Measurements from ENCODE around the gene CDC42EP3.

Gene CDC42EP3

DNA sequence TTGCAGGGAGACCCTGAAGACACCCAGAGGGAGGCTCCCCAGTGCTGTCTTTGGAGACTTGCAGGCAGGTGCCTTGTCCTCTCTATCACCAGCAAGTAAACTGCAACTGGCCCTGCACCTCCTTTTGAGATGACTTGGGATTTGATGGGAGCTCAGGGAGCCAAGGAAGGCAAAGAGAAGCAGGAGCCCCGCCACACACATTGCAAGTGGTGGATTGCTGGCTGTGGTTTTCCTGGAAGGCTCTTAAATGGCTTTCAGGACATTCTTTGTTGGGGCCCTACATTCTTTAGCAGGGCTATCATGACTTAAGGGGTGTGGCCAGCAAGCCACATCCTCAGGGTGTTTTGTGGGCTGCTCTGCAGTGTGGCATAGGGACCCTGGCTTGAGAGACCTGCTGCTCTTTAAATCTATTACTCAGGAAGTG is 39.9 kb upstream of the CDC42EP3 start:
- no peak overlapping the region for H3K4me3 ChIP-seq (ENCODE audit: control insufficient read depth, low read depth, low read length)
- TF ChIP-seq, protein P1, sequence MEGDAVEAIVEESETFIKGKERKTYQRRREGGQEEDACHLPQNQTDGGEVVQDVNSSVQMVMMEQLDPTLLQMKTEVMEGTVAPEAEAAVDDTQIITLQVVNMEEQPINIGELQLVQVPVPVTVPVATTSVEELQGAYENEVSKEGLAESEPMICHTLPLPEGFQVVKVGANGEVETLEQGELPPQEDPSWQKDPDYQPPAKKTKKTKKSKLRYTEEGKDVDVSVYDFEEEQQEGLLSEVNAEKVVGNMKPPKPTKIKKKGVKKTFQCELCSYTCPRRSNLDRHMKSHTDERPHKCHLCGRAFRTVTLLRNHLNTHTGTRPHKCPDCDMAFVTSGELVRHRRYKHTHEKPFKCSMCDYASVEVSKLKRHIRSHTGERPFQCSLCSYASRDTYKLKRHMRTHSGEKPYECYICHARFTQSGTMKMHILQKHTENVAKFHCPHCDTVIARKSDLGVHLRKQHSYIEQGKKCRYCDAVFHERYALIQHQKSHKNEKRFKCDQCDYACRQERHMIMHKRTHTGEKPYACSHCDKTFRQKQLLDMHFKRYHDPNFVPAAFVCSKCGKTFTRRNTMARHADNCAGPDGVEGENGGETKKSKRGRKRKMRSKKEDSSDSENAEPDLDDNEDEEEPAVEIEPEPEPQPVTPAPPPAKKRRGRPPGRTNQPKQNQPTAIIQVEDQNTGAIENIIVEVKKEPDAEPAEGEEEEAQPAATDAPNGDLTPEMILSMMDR (IDR thresholded peaks at IDR 0.05; ENCODE audit: control insufficient read depth, insufficient read depth, low read depth, low read length, missing control alignments): no peak
- peak; percentile 86 for DNase-seq (ENCODE audit: low read depth)

DNA sequence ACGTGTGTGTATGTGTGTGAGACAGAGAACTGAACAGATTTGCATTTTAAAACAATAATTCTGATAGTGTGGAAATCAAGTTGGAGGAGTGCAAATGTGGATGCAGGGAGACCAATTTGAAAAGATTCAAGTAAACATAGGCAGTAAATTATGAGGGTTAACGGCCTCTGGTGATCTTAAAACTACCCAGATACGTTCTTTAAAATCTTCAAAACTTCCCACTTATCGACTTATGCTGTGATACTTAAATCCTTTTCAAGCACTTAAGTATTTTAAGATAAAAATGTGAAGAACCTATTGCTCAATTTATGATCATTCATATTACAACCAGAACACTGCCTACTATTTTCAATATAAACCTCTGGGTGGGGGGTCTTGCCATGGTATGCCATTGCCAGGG is 37.7 kb upstream of the CDC42EP3 start:
- H3K4me3 ChIP-seq (ENCODE audit: control insufficient read depth, low read depth, low read length): no peak overlapping the region
- no peak for DNase-seq (ENCODE audit: low read depth)
- TF ChIP-seq, protein P1 (IDR thresholded peaks at IDR 0.05; ENCODE audit: control insufficient read depth, insufficient read depth, low read depth, low read length, missing control alignments): no peak

DNA sequence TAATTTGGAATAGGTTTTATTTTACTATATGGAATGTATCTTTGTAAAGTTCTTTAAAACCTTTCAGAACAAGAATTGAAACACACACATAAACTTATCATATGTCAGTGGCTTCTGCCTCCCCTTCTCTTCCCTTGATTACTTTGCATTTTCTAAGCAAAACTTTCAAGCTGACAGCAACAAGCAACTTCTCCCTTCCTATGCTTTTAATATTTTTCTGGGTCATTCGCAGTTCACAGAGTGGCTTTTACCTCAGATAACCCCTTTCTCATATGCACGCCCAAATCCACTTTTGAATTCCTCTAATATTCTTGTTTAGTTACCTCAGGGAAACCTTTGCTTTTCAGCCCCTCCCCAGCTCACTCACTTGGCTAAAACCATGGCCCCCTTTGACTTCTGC is 36.7 kb upstream of the CDC42EP3 start:
- TF ChIP-seq, protein P1 (IDR thresholded peaks at IDR 0.05; ENCODE audit: control insufficient read depth, insufficient read depth, low read depth, low read length, missing control alignments): no peak
- H3K4me3 ChIP-seq (ENCODE audit: control insufficient read depth, low read depth, low read length): no peak overlapping the region
- DNase-seq (ENCODE audit: low read depth): no peak

DNA sequence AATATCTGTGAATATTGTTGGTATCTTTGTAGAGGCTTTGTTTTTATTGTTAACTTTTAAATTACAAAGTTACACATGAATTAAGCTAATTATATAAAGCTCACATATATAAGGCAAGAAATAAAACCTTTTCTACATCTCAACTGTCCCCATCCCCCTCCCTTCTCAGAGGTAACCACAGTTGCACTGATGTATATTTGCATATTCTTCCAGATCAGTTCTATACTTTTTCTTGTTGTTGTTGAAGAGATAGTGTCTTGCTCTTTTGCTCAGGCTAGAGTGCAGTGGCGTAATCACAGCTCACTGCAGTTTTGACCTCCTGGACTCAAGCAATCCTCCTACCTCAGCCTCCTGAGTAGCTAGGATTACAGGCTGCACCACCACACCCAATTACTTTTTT is 36.0 kb upstream of the CDC42EP3 start:
- no peak for DNase-seq (ENCODE audit: low read depth)
- TF ChIP-seq, protein P1 (IDR thresholded peaks at IDR 0.05; ENCODE audit: control insufficient read depth, insufficient read depth, low read depth, low read length, missing control alignments): no peak
- H3K4me3 ChIP-seq (ENCODE audit: control insufficient read depth, low read depth, low read length): no peak overlapping the region

DNA sequence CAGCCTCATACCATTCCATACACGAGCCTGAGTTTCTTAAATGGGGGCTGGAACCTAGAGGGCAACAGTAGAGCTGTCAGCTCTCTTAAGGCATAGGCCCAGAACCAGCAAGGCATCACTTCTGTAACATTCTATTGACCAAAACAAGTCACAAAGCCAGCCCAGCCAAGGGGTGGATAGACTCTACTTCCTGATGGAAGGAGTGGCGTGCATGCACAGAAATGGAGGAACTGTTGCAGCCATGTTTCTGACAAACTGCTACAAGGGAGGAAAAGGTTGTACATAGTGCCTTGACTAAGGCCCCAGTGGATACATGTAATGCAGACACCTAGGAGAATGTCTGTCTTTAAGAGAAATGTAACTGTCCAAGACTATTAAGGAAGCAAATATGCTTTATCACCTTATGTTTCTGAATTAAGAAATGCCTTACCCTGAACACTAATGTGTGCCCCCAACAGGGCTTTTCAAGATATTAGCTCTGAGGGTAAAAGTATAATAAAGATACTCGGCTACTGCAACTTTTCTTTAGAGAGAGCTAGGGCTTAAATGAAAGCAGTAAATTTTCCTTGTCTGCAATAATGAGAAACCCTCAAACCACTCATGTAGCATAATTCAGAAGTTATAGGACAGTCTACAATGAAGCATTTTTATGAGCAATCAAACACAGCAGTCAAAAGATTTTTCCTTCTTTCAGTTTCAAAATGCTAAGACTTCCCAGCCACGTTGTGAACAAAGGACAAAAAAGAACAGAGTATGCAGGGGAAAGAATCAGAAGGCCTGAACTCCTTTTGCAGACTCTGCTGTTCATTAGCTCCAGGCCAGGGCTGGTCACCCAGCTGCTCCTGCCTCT is 35.1 kb upstream of the CDC42EP3 start:
- no peak overlapping the region for H3K4me3 ChIP-seq (ENCODE audit: control insufficient read depth, low read depth, low read length)
- TF ChIP-seq, protein P1 (IDR thresholded peaks at IDR 0.05; ENCODE audit: control insufficient read depth, insufficient read depth, low read depth, low read length, missing control alignments): no peak
- no peak for DNase-seq (ENCODE audit: low read depth)

DNA sequence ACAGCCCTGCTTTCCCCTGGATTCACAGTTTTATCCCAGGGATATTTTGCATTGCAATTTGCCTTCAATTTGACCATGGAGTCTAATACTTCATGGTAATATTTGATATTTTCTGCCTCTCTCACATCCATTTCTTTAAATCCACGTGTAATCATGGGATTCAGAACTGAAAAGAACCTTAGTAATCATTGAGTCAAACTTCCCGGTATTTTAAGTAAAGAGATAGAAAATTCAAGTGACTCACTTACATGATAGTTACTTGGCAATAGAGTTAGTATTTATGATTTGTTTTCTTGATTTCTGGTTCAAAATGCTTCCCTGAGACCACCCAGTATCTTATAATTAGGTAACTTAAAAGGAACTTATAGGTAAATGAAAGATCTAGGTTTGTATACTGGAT is 33.7 kb upstream of the CDC42EP3 start:
- DNase-seq (ENCODE audit: low read depth): no peak
- H3K4me3 ChIP-seq (ENCODE audit: control insufficient read depth, low read depth, low read length): no peak overlapping the region
- TF ChIP-seq, protein P1 (IDR thresholded peaks at IDR 0.05; ENCODE audit: control insufficient read depth, insufficient read depth, low read depth, low read length, missing control alignments): no peak
